Upper lobe of right lung (tissue), 1 donor: Measurements from ENCODE around the gene LYAR. TPM values are rescaled to one million over a fixed set of nuclear protein-coding genes. Genes with fewer than 3 reads are reported as not detected.
"Not testable (repeated sequence)": the region's sequence is repeated elsewhere in the genome, so short reads cannot be mapped to it uniquely, and the experiment has no call there.

Experiments used
- ATAC-seq: fragments of 200-7000 bp; cut with Tn5 transposase; one replicate; pipeline ENCODE4 v1.9.1; 2020; ENCODE audit warnings: mild to moderate bottlenecking, moderate library complexity
- DNase-seq: peaks from one replicate; pipeline ENCODE4 v3.0.0-alpha.2; 2020
- H3K27ac ChIP-seq: fragments of 200-600 bp; one replicate; pipeline ENCODE4 v1.8.0; 2022
- H3K27me3 ChIP-seq: fragments of 200-600 bp; one replicate; pipeline ENCODE4 v1.8.0; 2022; ENCODE audit warnings: mild to moderate bottlenecking
- H3K36me3 ChIP-seq: fragments of 200-600 bp; one replicate; pipeline ENCODE4 v1.8.0; 2022
- H3K4me1 ChIP-seq: fragments of 200-600 bp; one replicate; pipeline ENCODE4 v1.8.0; 2022
- H3K4me3 ChIP-seq: fragments of 200-600 bp; one replicate; pipeline ENCODE4 v1.8.0; 2022; ENCODE audit warnings: mild to moderate bottlenecking
- H3K9me3 ChIP-seq: fragments of 200-600 bp; one replicate; pipeline ENCODE4 v1.8.0; 2022
- intact Hi-C: fragments of 100-400 bp; cut with DNase I; formaldehyde crosslinking; loops from one replicate; pipeline ENCODE4 v1.11.0; 2022
- total RNA-seq: library from RNA; stranded (reverse); fragmentation: NEBNext Ultra II Directional; extraction: Animal tissue kit (Norgen Biotek cat#: 25700); gene quantifications from one replicate; pipeline ENCODE4 v1.2.1, GENCODE V29; 2021
- TF ChIP-seq, protein P1 (sequence below): fragments of 200-600 bp; IDR thresholded peaks from one replicate; pipeline ENCODE4 v1.8.0; 2022; ENCODE audit warnings: antibody characterized with exemption
- donor health status: DM: no; HTN: yes; CAD: no; lungs with severe emphysema.

Gene LYAR
- total RNA-seq, 1 donor from 2014 or later = 13.3 TPM

DNA sequence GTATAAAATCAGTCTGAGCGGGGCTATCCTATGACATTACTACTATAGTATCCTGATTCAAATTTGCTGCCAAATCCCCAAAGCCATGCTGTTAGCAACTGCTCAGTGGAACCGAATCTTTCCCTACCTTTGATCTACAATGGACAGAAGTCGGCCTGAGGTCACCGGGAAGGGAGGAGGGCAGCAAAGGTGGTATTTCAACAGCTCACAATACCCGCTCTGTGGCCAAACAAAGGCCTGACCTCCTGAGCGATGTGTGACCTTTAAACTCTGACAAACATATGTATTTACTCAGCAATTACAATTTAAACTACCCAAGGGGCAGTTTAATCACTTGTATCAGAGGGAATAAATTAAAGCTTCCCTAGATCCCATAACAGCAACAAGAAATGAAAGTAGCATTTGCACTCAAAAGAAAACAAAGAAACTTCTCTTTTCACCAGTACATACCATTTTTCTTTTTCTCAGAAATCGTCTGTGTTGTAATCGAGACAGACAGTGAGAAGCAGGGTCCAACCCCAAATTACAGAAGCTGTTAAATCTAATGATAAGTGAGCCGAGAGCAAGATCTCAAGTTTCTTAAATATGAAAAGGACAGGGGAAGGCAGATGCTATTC, 30.4 kb downstream of the LYAR start:
- intact Hi-C loops = loop anchor here (10.0 kb wide), 1 partner anchor 75 kb away; no protein-coding TSS in a partner anchor
- no peaks in the 10 kb centered on the region for H3K27me3 ChIP-seq
- TF ChIP-seq, protein P1, sequence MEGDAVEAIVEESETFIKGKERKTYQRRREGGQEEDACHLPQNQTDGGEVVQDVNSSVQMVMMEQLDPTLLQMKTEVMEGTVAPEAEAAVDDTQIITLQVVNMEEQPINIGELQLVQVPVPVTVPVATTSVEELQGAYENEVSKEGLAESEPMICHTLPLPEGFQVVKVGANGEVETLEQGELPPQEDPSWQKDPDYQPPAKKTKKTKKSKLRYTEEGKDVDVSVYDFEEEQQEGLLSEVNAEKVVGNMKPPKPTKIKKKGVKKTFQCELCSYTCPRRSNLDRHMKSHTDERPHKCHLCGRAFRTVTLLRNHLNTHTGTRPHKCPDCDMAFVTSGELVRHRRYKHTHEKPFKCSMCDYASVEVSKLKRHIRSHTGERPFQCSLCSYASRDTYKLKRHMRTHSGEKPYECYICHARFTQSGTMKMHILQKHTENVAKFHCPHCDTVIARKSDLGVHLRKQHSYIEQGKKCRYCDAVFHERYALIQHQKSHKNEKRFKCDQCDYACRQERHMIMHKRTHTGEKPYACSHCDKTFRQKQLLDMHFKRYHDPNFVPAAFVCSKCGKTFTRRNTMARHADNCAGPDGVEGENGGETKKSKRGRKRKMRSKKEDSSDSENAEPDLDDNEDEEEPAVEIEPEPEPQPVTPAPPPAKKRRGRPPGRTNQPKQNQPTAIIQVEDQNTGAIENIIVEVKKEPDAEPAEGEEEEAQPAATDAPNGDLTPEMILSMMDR = no peak
- ATAC-seq (peak; percentile 66), DNase-seq (no peak)
- H3K4me1 ChIP-seq = no peaks in the 10 kb centered on the region
- no peak overlapping the region for H3K4me3 ChIP-seq
- no peaks in the 10 kb centered on the region for H3K9me3 ChIP-seq
- H3K27ac ChIP-seq = no peak overlapping the region
- H3K36me3 ChIP-seq = no peaks in the 10 kb centered on the region

DNA sequence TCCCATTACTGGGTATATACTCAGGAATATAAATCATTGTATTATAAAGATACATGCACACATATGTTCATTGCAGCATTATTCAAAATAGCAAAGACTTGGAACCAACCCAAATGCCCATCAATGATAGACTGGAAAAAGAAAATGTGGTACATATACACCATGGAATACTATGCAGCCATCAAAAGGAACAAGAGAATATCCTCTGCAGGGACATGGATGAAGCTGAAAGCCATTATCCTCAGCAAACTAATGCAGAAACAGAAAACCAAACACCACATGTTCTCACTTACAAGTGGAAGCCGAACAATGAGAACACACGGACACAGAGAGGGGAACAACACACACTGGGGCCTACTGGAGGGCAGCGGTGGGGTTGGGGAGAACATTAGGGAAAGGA, 32.2 kb downstream of the LYAR start:
- H3K27ac ChIP-seq, H3K36me3 ChIP-seq, H3K4me3 ChIP-seq, ATAC-seq, DNase-seq, H3K27me3 ChIP-seq, H3K4me1 ChIP-seq, H3K9me3 ChIP-seq: not testable (repeated sequence)
- intact Hi-C loops = loop anchor here (10.0 kb wide), 1 partner anchor 77 kb away; no protein-coding TSS in a partner anchor

DNA sequence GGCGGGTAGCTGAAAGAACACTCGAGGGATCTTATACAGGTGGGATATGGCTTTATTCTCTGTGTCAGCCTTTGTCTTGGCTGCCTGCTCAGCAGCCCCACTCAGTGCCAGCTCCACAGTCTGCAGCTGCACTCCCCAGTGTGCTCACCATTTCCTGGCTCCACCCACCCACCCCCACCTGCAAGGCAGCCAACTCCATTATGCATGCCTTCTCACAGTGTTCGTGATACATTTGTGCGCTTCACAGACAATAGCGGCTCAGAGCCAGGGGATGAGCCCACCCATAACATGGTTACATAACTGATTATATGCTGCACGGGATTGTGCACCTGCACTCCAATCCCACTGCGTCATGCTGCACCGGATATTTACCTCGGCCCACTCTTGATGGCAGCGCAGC, 33.2 kb downstream of the LYAR start:
- Histone ChIP-seq H3K4me3 (no peak overlapping the region), H3K36me3 (no peaks in the 10 kb centered on the region), H3K27ac (no peak overlapping the region), H3K9me3 (no peaks in the 10 kb centered on the region), H3K4me1 (no peaks in the 10 kb centered on the region), H3K27me3 (no peaks in the 10 kb centered on the region)
- ATAC-seq = no peak
- no peak for DNase-seq
- TF ChIP-seq, protein P1 = no peak
- intact Hi-C loops = loop anchor here (10.0 kb wide), 1 partner anchor 78 kb away; no protein-coding TSS in a partner anchor

DNA sequence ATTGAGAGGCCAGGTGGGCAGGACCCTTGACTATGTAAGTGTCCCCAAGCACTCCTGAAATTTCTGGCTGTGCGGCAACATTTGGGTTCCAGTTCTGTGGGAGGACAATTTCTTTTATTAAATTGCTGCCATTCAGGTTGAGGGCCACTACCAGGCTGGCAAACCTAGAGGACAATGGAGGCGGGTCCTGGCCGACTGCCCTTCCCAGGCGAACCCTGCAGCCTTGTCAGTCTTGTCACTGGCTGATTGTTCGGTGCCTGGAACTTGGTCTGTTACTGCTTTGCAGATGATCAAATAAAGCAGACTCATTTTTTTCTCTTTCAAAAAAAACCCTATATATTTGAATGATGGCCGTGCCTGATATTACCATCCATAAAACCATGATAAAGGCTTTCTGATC, 35.3 kb downstream of the LYAR start:
- intact Hi-C loops = loop anchor here (10.0 kb wide), 1 partner anchor 80 kb away; no protein-coding TSS in a partner anchor
- Histone ChIP-seq H3K4me1 (no peaks in the 10 kb centered on the region), H3K9me3 (no peaks in the 10 kb centered on the region), H3K4me3 (no peak overlapping the region), H3K27me3 (no peaks in the 10 kb centered on the region), H3K27ac (no peak overlapping the region), H3K36me3 (no peaks in the 10 kb centered on the region)
- TF ChIP-seq, protein P1 = no peak
- ATAC-seq = no peak
- no peak for DNase-seq

DNA sequence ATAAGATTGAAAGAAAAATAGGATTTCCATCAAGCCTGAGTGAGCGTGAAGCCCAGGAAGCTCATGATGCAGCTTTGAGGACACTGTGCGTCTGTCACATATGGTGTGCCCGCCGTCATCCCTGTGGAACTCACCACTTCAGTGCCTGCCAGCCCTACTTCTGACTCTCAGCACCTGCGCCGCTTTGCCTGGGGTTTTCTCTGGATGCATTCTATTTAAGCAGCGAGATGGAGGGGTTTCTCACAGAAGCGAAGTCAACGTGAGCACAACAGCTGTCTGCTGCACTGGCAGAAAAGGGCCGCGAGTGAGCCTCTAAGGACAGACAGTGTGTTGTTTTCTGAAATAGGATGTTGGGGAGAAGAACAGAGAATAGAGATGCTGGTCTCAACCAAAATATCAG, 35.8 kb downstream of the LYAR start:
- Histone ChIP-seq H3K4me1 (peaks cover under 1% of the 10 kb centered on the region), H3K27ac (no peak overlapping the region), H3K9me3 (no peaks in the 10 kb centered on the region), H3K27me3 (no peaks in the 10 kb centered on the region), H3K36me3 (no peaks in the 10 kb centered on the region), H3K4me3 (no peak overlapping the region)
- ATAC-seq = no peak
- DNase-seq = no peak
- TF ChIP-seq, protein P1 = no peak
- intact Hi-C loops = loop anchor here (10.0 kb wide), 1 partner anchor 81 kb away; no protein-coding TSS in a partner anchor

DNA sequence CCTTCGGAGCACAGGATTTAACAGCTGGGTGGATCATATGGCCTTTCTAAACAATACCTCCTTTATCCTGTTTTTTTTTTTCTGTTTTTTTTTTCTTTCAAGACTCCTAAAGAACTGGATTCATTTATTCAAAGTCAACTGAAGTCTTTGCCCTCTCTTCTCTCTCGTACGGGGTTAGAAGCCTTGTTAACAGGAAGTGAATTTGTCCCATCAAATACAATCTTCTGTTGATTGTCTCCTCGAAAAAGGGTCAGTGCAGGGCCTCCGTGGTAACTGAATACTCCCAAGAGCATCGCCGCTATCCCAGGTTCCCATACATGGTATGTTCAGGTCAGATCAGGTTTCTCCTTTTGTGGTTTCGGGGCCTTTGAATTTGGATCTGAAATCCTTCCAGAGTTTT, 40.1 kb downstream of the LYAR start:
- H3K36me3 ChIP-seq = peaks cover 13% of the 10 kb centered on the region
- no peaks in the 10 kb centered on the region for H3K9me3 ChIP-seq
- DNase-seq (no peak), ATAC-seq (no peak)
- TF ChIP-seq, protein P1 = no peak
- H3K4me1 ChIP-seq = peaks cover 18% of the 10 kb centered on the region
- no peaks in the 10 kb centered on the region for H3K27me3 ChIP-seq
- no peak overlapping the region for H3K4me3 ChIP-seq
- H3K27ac ChIP-seq = no peak overlapping the region
- intact Hi-C loops = loop anchor here (10.0 kb wide), 1 partner anchor 85 kb away; no protein-coding TSS in a partner anchor

DNA sequence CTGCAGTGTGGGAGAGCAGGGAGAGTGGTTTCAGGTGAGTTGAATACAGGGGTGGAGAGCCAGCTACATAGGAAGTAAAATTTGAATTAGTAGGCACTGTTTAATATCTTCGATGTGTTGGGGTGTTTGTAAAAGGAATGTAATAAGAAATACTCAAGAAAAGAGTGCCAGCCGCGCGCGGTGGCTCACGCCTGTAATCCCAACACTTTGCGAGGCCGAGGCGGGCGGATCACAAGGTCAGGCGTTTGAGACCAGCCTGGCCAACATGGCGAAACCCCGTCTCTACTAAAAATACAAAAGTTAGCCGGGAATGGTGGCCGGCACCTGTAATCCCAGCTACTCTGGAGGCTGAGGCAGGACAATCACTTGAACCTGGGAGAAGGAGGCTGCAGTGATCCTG, 40.6 kb downstream of the LYAR start:
- H3K9me3 ChIP-seq, H3K27me3 ChIP-seq, intact Hi-C loops, H3K4me3 ChIP-seq, ATAC-seq, DNase-seq: not testable (repeated sequence)
- H3K36me3 ChIP-seq = peaks cover 18% of the 10 kb centered on the region
- H3K27ac ChIP-seq = peak overlapping the region; percentile 96
- H3K4me1 ChIP-seq = peaks cover 18% of the 10 kb centered on the region
